Measurements from ENCODE around the gene MKRN2OS.

The MKRN2OS gene

GRCh38 chr3:12545473-12545791 is at the start of gene MKRN2OS:
TSS of gene MKRN2OS (minus strand) at chr3:12545499. CDS start at chr3:12545464, 35 bp downstream.
- Histone ChIP-seq H3K27ac (no peak within 1 kb of the TSS), H3K4me3 (no peak within 1 kb of the TSS)
- DNase-seq (ENCODE audit: low spot score), result no peak
- TF ChIP-seq CTCF (IDR thresholded peaks at IDR 0.05), result no peak

GRCh38 chr3:12593473-12593872 is 48.2 kb upstream of the MKRN2OS start:
- no peak overlapping the region for H3K4me3 ChIP-seq
- H3K27ac ChIP-seq, result no peak overlapping the region
- no peak for DNase-seq (ENCODE audit: low spot score)
- no peak for TF ChIP-seq CTCF (IDR thresholded peaks at IDR 0.05)

GRCh38 chr3:12591997-12592715 is 46.9 kb upstream of the MKRN2OS start:
- DNase-seq (ENCODE audit: low spot score), result no peak
- Histone ChIP-seq H3K4me3 (no peak overlapping the region), H3K27ac (peak overlapping the region in 1 of 2 donors; percentile 27)
- TF ChIP-seq CTCF (IDR thresholded peaks at IDR 0.05), result no peak

DNA sequence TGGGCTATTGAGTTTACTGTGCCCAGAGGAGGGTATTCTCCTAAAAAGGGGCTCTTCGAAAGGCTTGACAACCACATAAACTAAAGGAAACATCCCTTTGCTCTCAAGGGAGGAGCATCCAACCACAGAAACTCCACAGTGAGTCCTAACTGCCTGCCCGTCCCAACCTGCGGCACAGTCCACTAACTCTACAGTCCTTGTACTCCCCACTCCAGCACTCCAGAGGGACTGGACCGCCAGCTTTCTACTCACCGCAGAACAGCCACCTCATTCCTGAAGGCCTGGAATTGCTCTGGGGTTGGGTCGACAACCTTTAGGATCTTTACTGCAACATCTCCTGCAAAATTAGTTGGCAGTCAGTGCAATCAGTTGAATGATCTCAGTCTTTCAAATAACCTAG is 46.2 kb upstream of the MKRN2OS start:
- DNase-seq (ENCODE audit: low spot score), result no peak
- Histone ChIP-seq H3K4me3 (no peak overlapping the region), H3K27ac (no peak overlapping the region)
- TF ChIP-seq CTCF (IDR thresholded peaks at IDR 0.05), result no peak

GRCh38 chr3:12590096-12590495 is 44.8 kb upstream of the MKRN2OS start:
- no peak for DNase-seq (ENCODE audit: low spot score)
- Histone ChIP-seq H3K27ac (no peak overlapping the region), H3K4me3 (no peak overlapping the region)
- TF ChIP-seq CTCF (IDR thresholded peaks at IDR 0.05), result no peak

GRCh38 chr3:12588039-12589009 is 43.0 kb upstream of the MKRN2OS start:
- no peak overlapping the region for H3K4me3 ChIP-seq
- no peak overlapping the region for H3K27ac ChIP-seq
- DNase-seq (ENCODE audit: low spot score), result no peak
- no peak for TF ChIP-seq CTCF (IDR thresholded peaks at IDR 0.05)

Measured in coronary artery (tissue), 2 donors.